H1 (cell line): ENCODE data around the gene FAF2. TPM values are rescaled to one million over a fixed set of nuclear protein-coding genes. Genes with fewer than 3 reads are reported as not detected.

Source experiments
- ASH2L ChIP-seq: fragments of 200-600, 300-600 bp; sonication (generic); IDR thresholded peaks from one replicate; pipeline ENCODE4 v1.7.1; 2017; ENCODE audit warnings: low read length
- CEBPB ChIP-seq: IDR thresholded peaks from 2 replicates; pipeline ENCODE4 v1.6.1; 2012; ENCODE audit warnings: low read depth, low read length
- CHD1 ChIP-seq: IDR thresholded peaks from 2 replicates; pipeline ENCODE4 v1.6.1; 2012; ENCODE audit warnings: low read depth, low read length, improper control_type of control experiment
- GABPA ChIP-seq: IDR thresholded peaks from 2 replicates; pipeline ENCODE4 v1.6.1; 2011; ENCODE audit warnings: mild to moderate bottlenecking, low read length, moderate library complexity, borderline replicate concordance; ENCODE audit not compliant: insufficient read depth
- GTF2F1 ChIP-seq: IDR thresholded peaks from 2 replicates; pipeline ENCODE4 v1.6.1; 2012; ENCODE audit warnings: low read depth, low read length, improper control_type of control experiment, borderline replicate concordance
- HDAC2 ChIP-seq, 2 experiments: fragments of 300-600 bp in 1 of 2; sonication (generic) in 1 of 2; IDR thresholded peaks; 2 replicates each; pipeline ENCODE4 v1.6.1; 2011 to 2012; ENCODE audit warnings: low read depth in 2 of 2, low read length in 2 of 2, mild to moderate bottlenecking in 2 of 2, moderate library complexity in 2 of 2, borderline replicate concordance in 1 of 2, inconsistent platforms in 1 of 2
- JUN ChIP-seq: IDR thresholded peaks from 2 replicates; pipeline ENCODE4 v1.6.1; 2011; ENCODE audit warnings: low read depth, mild to moderate bottlenecking, improper control_type of control experiment, low read length
- JUND ChIP-seq: IDR thresholded peaks from 2 replicates; pipeline ENCODE4 v1.6.1; 2011; ENCODE audit warnings: mild to moderate bottlenecking, improper control_type of control experiment, low read length
- KDM4A ChIP-seq: IDR thresholded peaks from one replicate; pipeline ENCODE4 v1.7.1; 2012; ENCODE audit warnings: low read depth, mild to moderate bottlenecking, moderate library complexity, low read length, inconsistent platforms; ENCODE audit not compliant: severe bottlenecking
- KDM5A ChIP-seq: fragments of 200-600 bp; IDR thresholded peaks from 2 replicates; pipeline ENCODE4 v1.7.1; 2012; ENCODE audit warnings: mild to moderate bottlenecking, low read length, inconsistent platforms, mixed read lengths
- NANOG ChIP-seq: IDR thresholded peaks from 2 replicates; pipeline ENCODE4 v1.6.1; 2011; ENCODE audit warnings: low read length, low read depth, mild to moderate bottlenecking, inconsistent platforms; ENCODE audit not compliant: insufficient read depth, poor library complexity, severe bottlenecking
- POU5F1 ChIP-seq: IDR thresholded peaks from 2 replicates; pipeline ENCODE4 v1.6.1; 2011; ENCODE audit warnings: low read depth, mild to moderate bottlenecking, low read length, moderate library complexity
- SAP30 ChIP-seq: fragments of 300-600 bp; sonication (generic); IDR thresholded peaks from 2 replicates; pipeline ENCODE4 v1.7.1; 2012; ENCODE audit warnings: low read length, moderate library complexity, mild to moderate bottlenecking, inconsistent platforms; ENCODE audit not compliant: insufficient read depth, insufficient replicate concordance
- SIX5 ChIP-seq: IDR thresholded peaks from 2 replicates; pipeline ENCODE4 v1.6.1; 2011; ENCODE audit warnings: mild to moderate bottlenecking, low read depth, low read length
- SP4 ChIP-seq: IDR thresholded peaks from 2 replicates; pipeline ENCODE4 v1.6.1; 2012; ENCODE audit warnings: low read length, inconsistent platforms
- TAF7 ChIP-seq: optimal IDR thresholded peaks from 2 replicates; pipeline ENCODE3; 2011; ENCODE audit warnings: low read depth, mild to moderate bottlenecking, inconsistent platforms, low read length, moderate library complexity, borderline replicate concordance
- TCF12 ChIP-seq: IDR thresholded peaks from 2 replicates; pipeline ENCODE4 v1.6.1; 2011; ENCODE audit warnings: low read depth, mild to moderate bottlenecking, low read length
- TEAD4 ChIP-seq: IDR thresholded peaks from 2 replicates; pipeline ENCODE4 v1.6.1; 2012; ENCODE audit warnings: low read depth, low read length, inconsistent platforms, mixed read lengths
- polyA plus RNA-seq, 7 experiments: library from polyadenylated mRNA; depleted of rRNA in 3 of 7; stranded (reverse) in 5 of 7; unstranded in 2 of 7; fragments of >200 nt in 5 of 7; fragments of 200-250 nt in 2 of 7; gene quantifications; 1 replicate in 5 of 7; 2 replicates in 1 of 7; 4 replicates in 1 of 7; pipeline versions ENCODE4 v1.2.1 to v1.2.3, GENCODE V29; 2011 to 2013; ENCODE audit warnings: missing spikeins in 2 of 7, mixed read lengths in 2 of 7
- total RNA-seq: library from RNA; stranded (reverse); fragmentation: NEBNext Ultra II Directional; extraction: Animal tissue kit (Norgen Biotek cat#: 25700); gene quantifications from 2 replicates; pipeline ENCODE4 v1.2.1, GENCODE V29; 2021
- TF ChIP-seq, protein P1 (sequence below): IDR thresholded peaks from 2 replicates; pipeline ENCODE4 v1.6.1; 2012; ENCODE audit warnings: inconsistent platforms
- TF ChIP-seq, protein P2 (sequence below): IDR thresholded peaks from 2 replicates; pipeline ENCODE4 v1.6.1; 2011; ENCODE audit warnings: low read length, improper control_type of control experiment
- TF ChIP-seq, protein P3 (sequence below): IDR thresholded peaks from 2 replicates; pipeline ENCODE4 v1.6.1; 2011; ENCODE audit warnings: low read depth, mild to moderate bottlenecking, low read length; ENCODE audit not compliant: insufficient read depth

FAF2 gene
- total and polyA plus RNA-seq, 2 of the 8 experiments (the other 6 are each of a cell fraction or from before 2014, with no cell fraction given) = 20.8 to 35.8 TPM

DNA sequence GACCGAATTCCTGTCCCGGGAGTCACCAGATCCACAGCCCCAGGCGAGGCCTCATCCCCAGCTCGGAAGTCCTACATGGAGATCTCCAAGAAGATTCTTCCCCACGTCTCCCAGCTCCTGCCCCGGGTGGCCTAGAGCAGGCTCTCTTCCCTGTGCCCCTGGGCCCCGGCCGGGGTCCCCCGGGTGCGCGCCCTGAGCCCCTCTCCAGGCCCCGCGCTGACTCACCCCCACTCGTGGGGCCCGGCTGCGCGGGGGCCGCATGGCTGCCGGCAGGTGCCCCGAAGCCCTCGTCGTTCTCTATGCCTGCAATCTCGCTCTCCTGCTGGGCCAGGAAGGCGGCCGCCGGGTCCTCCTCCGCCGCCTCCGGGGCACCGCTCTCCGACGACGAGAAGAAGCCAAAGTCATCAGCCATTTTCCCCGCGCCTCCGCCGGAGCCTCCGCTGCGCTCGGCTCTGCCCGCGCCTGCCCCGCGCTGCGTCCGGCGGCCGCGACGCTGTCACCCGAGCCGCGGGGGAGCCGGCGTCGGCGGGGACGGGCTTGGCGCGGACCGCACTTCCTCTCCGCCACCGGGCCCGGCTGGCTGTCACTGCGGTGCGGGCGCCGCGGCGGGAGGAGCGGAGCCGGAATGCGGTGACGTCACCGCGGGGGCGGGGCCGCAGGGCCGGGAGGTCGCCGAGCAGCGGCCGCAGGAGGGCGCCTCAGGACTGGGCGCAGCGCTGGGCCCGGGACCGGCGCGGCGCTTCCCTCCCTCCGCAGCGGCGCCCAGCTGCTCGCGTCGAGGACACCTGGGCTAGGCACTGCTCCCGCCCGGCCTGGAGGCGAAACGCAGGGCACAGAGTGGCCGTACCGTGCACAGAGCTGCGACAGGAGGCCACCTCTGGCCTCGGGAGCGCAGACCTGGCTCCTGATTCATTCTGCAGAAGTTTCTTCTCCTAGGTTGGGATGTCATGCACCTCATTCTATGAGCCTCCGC, 31.9 kb upstream of the FAF2 start, which contains the start of gene CLTB (continued):
- peak; percentile 58 for TF ChIP-seq KDM4A
- TF ChIP-seq KDM5A = no peak
- TF ChIP-seq POU5F1 = no peak
- no peak for TF ChIP-seq SIX5
- 0 out of 4 replicates have a peak, but pooled peaks of 1 of the 2 experiments have one; percentile 3 for TF ChIP-seq HDAC2 (IDR thresholded peaks at IDR 0.05; ENCODE audit: borderline replicate concordance in 1 of 2, low read depth in 2 of 2, low read length in 2 of 2)
- TF ChIP-seq, protein P1, sequence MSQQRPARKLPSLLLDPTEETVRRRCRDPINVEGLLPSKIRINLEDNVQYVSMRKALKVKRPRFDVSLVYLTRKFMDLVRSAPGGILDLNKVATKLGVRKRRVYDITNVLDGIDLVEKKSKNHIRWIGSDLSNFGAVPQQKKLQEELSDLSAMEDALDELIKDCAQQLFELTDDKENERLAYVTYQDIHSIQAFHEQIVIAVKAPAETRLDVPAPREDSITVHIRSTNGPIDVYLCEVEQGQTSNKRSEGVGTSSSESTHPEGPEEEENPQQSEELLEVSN = peak; percentile 88
- 0 out of 2 replicates have a peak, but pooled peaks have one; percentile 40 for TF ChIP-seq JUN
- TF ChIP-seq SP4 = no peak
- no peak for TF ChIP-seq NANOG
- peak; percentile 97 for TF ChIP-seq JUND
- TF ChIP-seq GABPA = no peak
- TF ChIP-seq, protein P2, sequence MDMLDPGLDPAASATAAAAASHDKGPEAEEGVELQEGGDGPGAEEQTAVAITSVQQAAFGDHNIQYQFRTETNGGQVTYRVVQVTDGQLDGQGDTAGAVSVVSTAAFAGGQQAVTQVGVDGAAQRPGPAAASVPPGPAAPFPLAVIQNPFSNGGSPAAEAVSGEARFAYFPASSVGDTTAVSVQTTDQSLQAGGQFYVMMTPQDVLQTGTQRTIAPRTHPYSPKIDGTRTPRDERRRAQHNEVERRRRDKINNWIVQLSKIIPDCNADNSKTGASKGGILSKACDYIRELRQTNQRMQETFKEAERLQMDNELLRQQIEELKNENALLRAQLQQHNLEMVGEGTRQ = no peak
- TF ChIP-seq GTF2F1 = no peak
- no peak for TF ChIP-seq CHD1
- TF ChIP-seq, protein P3, sequence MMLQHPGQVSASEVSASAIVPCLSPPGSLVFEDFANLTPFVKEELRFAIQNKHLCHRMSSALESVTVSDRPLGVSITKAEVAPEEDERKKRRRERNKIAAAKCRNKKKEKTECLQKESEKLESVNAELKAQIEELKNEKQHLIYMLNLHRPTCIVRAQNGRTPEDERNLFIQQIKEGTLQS = no peak
- peak; percentile 96 for TF ChIP-seq TEAD4
- peak; percentile 35; the same call in 1 of the 2 replicates for TF ChIP-seq CEBPB
- peak; percentile 43 for TF ChIP-seq ASH2L
- TF ChIP-seq TCF12 = peak; percentile 90; the same call in 1 of the 2 replicates
- no peak for TF ChIP-seq TAF7
- TF ChIP-seq SAP30 = no peak
